Smooth muscle cell of the brain vasculature (primary cell): ENCODE results near the gene MRPL55.

Source experiments
- DNase-seq: peaks from one replicate; pipeline ENCODE4 v3.0.0-alpha.2; 2012; ENCODE audit warnings: low read depth, low spot score

The MRPL55 gene

GRCh38 chr1:228109073-228109961 lies at the start of gene MRPL55:
TSS of gene MRPL55 (minus strand) at chr1:228109299. CDS start at chr1:228108260, 1,039 bp downstream.
- DNase-seq, result peak; percentile 93

- DNase-seq, result no peak
Measured at GRCh38 chr1:228158151-228159007, 49.3 kb upstream of the MRPL55 start.

GRCh38 chr1:228157729-228158126 lies 48.6 kb upstream of the MRPL55 start:
- no peak for DNase-seq

GRCh38 chr1:228156941-228157728 lies 48.0 kb upstream of the MRPL55 start:
- no peak for DNase-seq

GRCh38 chr1:228156515-228156881 lies 47.4 kb upstream of the MRPL55 start:
- DNase-seq, result no peak

- DNase-seq, result no peak
Measured at GRCh38 chr1:228155596-228156514, 46.8 kb upstream of the MRPL55 start.

- DNase-seq, result no peak
Measured at GRCh38 chr1:228154670-228155571, 45.8 kb upstream of the MRPL55 start.

- no peak for DNase-seq
Measured at GRCh38 chr1:228154021-228154669, 45.0 kb upstream of the MRPL55 start.

GRCh38 chr1:228152918-228153258 lies 43.8 kb upstream of the MRPL55 start:
- DNase-seq, result no peak

- DNase-seq, result no peak
Measured at GRCh38 chr1:228152097-228152917, 43.2 kb upstream of the MRPL55 start.

- DNase-seq, result no peak
Measured at GRCh38 chr1:228151180-228151925, 42.3 kb upstream of the MRPL55 start.

GRCh38 chr1:228150461-228151179 lies 41.5 kb upstream of the MRPL55 start:
- no peak for DNase-seq

- no peak for DNase-seq
Measured at GRCh38 chr1:228150120-228150460, 41.0 kb upstream of the MRPL55 start.

GRCh38 chr1:228149406-228150119 lies 40.5 kb upstream of the MRPL55 start, which contains the start of gene GJC2:
TSS of gene GJC2 (plus strand) at chr1:228149930. CDS start at chr1:228157759, 7,829 bp downstream.
- no peak for DNase-seq

GRCh38 chr1:228148935-228149405 lies 39.9 kb upstream of the MRPL55 start:
- DNase-seq, result no peak

- no peak for DNase-seq
Measured at GRCh38 chr1:228148196-228148861, 39.2 kb upstream of the MRPL55 start.
